GM21526 (cell line): ENCODE results near the gene CFAP45.

Experiments used
- ATAC-seq: cut with Tn5 transposase; IDR thresholded peaks from one replicate; pipeline ENCODE4 v1.9.1; 2021; ENCODE audit warnings: moderate library complexity; ENCODE audit not compliant: unreplicated experiment, low FRiP score

CFAP45 gene

GRCh38 chr1:159855709-159856108, 44.3 kb downstream of the CFAP45 start:
- no peak for ATAC-seq

- ATAC-seq = peak; percentile 68
Observed at GRCh38 chr1:159854693-159855192, 45.2 kb downstream of the CFAP45 start.

- no peak for ATAC-seq
Observed at GRCh38 chr1:159854116-159854692, 45.8 kb downstream of the CFAP45 start.

GRCh38 chr1:159853417-159854115, 46.4 kb downstream of the CFAP45 start:
- ATAC-seq = no peak

- no peak for ATAC-seq
Observed at GRCh38 chr1:159851407-159851806, 48.6 kb downstream of the CFAP45 start.

GRCh38 chr1:159849626-159850366, 50.2 kb downstream of the CFAP45 start:
- ATAC-seq = no peak

- no peak for ATAC-seq
Observed at GRCh38 chr1:159848326-159848725, 51.6 kb downstream of the CFAP45 start.

- no peak for ATAC-seq
Observed at GRCh38 chr1:159847231-159847630, 52.7 kb downstream of the CFAP45 start.

GRCh38 chr1:159845751-159846629, 54.0 kb downstream of the CFAP45 start:
- ATAC-seq = no peak

- ATAC-seq = no peak
Observed at GRCh38 chr1:159843459-159843858, 56.5 kb downstream of the CFAP45 start.

- no peak for ATAC-seq
Observed at GRCh38 chr1:159841749-159842148, 58.2 kb downstream of the CFAP45 start.

GRCh38 chr1:159839116-159839849, 60.7 kb downstream of the CFAP45 start:
- ATAC-seq = peak; percentile 77

- ATAC-seq = peak; percentile 48
Observed at GRCh38 chr1:159838715-159839114, 61.2 kb downstream of the CFAP45 start.

GRCh38 chr1:159835862-159836525, 64.0 kb downstream of the CFAP45 start:
- ATAC-seq = no peak

GRCh38 chr1:159835356-159835755, 64.6 kb downstream of the CFAP45 start:
- no peak for ATAC-seq

GRCh38 chr1:159832309-159832708, 67.7 kb downstream of the CFAP45 start:
- ATAC-seq = no peak

- no peak for ATAC-seq
Observed at GRCh38 chr1:159831412-159832141, 68.4 kb downstream of the CFAP45 start.

GRCh38 chr1:159830722-159831121, 69.2 kb downstream of the CFAP45 start:
- no peak for ATAC-seq
